KMS-11 (cell line): Measurements from ENCODE around the gene MAF.

Source experiments
- H2AFZ ChIP-seq: fragments of 200-600 bp; sonication (generic); 2 replicates; pipeline ENCODE4 v1.6.1; 2016; ENCODE audit warnings: antibody characterized with exemption, mixed run types, low read depth
- H3K27ac ChIP-seq: fragments of 200-600 bp; sonication (generic); 2 replicates; pipeline ENCODE4 v1.6.1; 2016; ENCODE audit warnings: mild to moderate bottlenecking, mixed run types
- H3K27me3 ChIP-seq: fragments of 200-600 bp; sonication (generic); 2 replicates; pipeline ENCODE4 v1.6.1; 2017; ENCODE audit warnings: mild to moderate bottlenecking, low read depth, mixed run types, moderate library complexity; ENCODE audit not compliant: insufficient read depth
- H3K36me3 ChIP-seq: fragments of 200-600 bp; sonication (generic); 2 replicates; pipeline ENCODE4 v1.6.1; 2017; ENCODE audit warnings: mild to moderate bottlenecking, mixed run types; ENCODE audit not compliant: insufficient read depth
- H3K4me1 ChIP-seq: fragments of 200-600 bp; sonication (generic); 2 replicates; pipeline ENCODE4 v1.6.1; 2016; ENCODE audit warnings: mild to moderate bottlenecking, low read depth, mixed run types; ENCODE audit not compliant: poor library complexity, severe bottlenecking
- H3K4me2 ChIP-seq: fragments of 200-600 bp; sonication (generic); 2 replicates; pipeline ENCODE4 v1.7.0; 2016; ENCODE audit warnings: mild to moderate bottlenecking, mixed run types
- H3K4me3 ChIP-seq: fragments of 200-600 bp; sonication (generic); IDR thresholded peaks from 2 replicates; pipeline ENCODE4 v1.6.1; 2017; ENCODE audit warnings: low read depth, low read length, mixed read lengths; ENCODE audit not compliant: insufficient read depth
- H3K79me2 ChIP-seq: fragments of 200-600 bp; sonication (generic); 2 replicates; pipeline ENCODE4 v1.6.1; 2016; ENCODE audit warnings: low read depth, mixed run types; ENCODE audit not compliant: insufficient read depth
- H3K9ac ChIP-seq: fragments of 200-600 bp; sonication (generic); 2 replicates; pipeline ENCODE4 v1.6.1; 2016; ENCODE audit warnings: mild to moderate bottlenecking, mixed run types
- H4K20me1 ChIP-seq: fragments of 200-600 bp; sonication (generic); 2 replicates; pipeline ENCODE4 v1.6.1; 2016; ENCODE audit warnings: mild to moderate bottlenecking, mixed run types; ENCODE audit not compliant: insufficient read depth
- TF ChIP-seq, protein P1 (sequence below): fragments of 200-600 bp; sonication (generic); conservative IDR thresholded peaks from 2 replicates; pipeline ENCODE4 v1.6.1; 2017; ENCODE audit warnings: low read depth, mild to moderate bottlenecking, antibody characterized with exemption, low read length, moderate library complexity, mixed read lengths

MAF gene

DNA sequence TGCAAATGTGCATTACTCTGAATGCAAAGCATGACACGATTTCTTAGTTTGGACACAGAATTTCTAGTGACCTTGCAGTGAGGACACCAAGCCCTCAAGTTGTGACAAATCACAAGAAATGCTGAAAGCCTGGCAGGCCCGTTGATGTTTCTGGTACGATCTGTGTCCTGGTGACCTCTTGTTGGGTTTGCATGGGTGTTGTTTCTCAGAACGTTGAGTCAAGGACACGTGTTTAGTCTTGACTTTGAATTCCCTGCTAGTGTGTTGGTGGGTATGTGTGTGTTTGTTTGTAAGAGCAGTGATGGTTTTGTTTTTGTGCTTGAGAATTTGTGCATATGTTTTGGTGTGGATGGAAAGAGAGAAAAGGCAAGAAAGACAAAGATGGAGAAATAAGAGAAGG is 37.8 kb upstream of the MAF start:
- no peak overlapping the region for H2AFZ ChIP-seq
- TF ChIP-seq, protein P1, sequence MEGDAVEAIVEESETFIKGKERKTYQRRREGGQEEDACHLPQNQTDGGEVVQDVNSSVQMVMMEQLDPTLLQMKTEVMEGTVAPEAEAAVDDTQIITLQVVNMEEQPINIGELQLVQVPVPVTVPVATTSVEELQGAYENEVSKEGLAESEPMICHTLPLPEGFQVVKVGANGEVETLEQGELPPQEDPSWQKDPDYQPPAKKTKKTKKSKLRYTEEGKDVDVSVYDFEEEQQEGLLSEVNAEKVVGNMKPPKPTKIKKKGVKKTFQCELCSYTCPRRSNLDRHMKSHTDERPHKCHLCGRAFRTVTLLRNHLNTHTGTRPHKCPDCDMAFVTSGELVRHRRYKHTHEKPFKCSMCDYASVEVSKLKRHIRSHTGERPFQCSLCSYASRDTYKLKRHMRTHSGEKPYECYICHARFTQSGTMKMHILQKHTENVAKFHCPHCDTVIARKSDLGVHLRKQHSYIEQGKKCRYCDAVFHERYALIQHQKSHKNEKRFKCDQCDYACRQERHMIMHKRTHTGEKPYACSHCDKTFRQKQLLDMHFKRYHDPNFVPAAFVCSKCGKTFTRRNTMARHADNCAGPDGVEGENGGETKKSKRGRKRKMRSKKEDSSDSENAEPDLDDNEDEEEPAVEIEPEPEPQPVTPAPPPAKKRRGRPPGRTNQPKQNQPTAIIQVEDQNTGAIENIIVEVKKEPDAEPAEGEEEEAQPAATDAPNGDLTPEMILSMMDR = no peak

DNA sequence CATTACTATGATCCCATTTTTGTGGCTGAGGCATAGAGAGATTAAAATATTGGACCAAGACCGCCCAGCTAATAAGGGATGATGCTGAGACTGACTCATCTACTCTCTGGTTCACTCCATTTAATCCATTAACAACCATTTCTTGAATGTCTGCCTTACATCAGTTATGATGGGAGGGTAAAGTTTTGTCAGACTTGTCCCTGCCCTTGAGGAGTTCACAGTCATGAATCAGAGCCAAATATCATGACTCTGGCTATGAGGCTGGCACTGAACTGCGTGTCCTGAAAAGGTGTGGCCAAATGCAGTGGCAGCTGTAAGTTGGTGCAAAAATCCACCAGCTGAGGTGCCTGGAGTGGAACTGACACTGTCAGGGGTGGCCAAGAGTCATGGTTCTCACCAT is 35.0 kb upstream of the MAF start:
- no peaks in the 10 kb centered on the region for H3K79me2 ChIP-seq
- H3K36me3 ChIP-seq = no peaks in the 10 kb centered on the region
- H3K4me3 ChIP-seq = no peak overlapping the region
- H3K4me2 ChIP-seq = no peak overlapping the region
- TF ChIP-seq, protein P1 = no peak
- H3K4me1 ChIP-seq = peaks cover 31% of the 10 kb centered on the region
- H3K9ac ChIP-seq = no peak overlapping the region
- no peaks in the 10 kb centered on the region for H4K20me1 ChIP-seq
- H3K27ac ChIP-seq = no peak overlapping the region
- H2AFZ ChIP-seq = no peak overlapping the region
- H3K27me3 ChIP-seq = no peaks in the 10 kb centered on the region

More for the DNA sequence above, 37.8 kb upstream of the MAF start:
- no peak overlapping the region for H3K4me3 ChIP-seq
- no peaks in the 10 kb centered on the region for H3K79me2 ChIP-seq
- H3K27me3 ChIP-seq = no peaks in the 10 kb centered on the region
- no peak overlapping the region for H3K27ac ChIP-seq
- no peak overlapping the region for H3K9ac ChIP-seq
- H3K4me1 ChIP-seq = peaks cover 7% of the 10 kb centered on the region
- no peak overlapping the region for H3K4me2 ChIP-seq
- no peaks in the 10 kb centered on the region for H3K36me3 ChIP-seq
- no peaks in the 10 kb centered on the region for H4K20me1 ChIP-seq

DNA sequence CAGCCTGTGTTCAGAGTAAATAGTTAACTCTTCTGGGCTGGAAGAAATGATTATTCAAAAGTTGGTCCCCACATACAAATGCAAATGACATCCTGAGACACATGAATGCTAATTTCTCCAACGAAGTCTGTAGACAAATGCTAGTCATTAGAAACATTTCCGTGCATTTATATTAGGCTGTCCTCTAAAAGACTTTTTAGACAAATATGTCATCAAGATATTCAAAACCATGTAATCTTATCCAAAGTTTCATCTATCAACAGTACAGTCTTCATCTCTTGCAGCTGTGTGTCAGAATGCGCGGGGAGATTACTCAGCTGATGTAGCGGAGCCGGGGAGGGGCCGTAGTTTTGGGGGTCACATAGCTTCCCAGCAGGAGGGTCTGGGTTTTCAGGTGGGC is 33.8 kb upstream of the MAF start:
- no peaks in the 10 kb centered on the region for H3K27me3 ChIP-seq
- H3K27ac ChIP-seq = no peak overlapping the region
- H2AFZ ChIP-seq = no peak overlapping the region
- H3K4me2 ChIP-seq = no peak overlapping the region
- peaks cover 34% of the 10 kb centered on the region for H3K4me1 ChIP-seq
- no peaks in the 10 kb centered on the region for H4K20me1 ChIP-seq
- TF ChIP-seq, protein P1 = no peak
- no peak overlapping the region for H3K9ac ChIP-seq
- H3K79me2 ChIP-seq = no peaks in the 10 kb centered on the region
- no peaks in the 10 kb centered on the region for H3K36me3 ChIP-seq
- no peak overlapping the region for H3K4me3 ChIP-seq

DNA sequence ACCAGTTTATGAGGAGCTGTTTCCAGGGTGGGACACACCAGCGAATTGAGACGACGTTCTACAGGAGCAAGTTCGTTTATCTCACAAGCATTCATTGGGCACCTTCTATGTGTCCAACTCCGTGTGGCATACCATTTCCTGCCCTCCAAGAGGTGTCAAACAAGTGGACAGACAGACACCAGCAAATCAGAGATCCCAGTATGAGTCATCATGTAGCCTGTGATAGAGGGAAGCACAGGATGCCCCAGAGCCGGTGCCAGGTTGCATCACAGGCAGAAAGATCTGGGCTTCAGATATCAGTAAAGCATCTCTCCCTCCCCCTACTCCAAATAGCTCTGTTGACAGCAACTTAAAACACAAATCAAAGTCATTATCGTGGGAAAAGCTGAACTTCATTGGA is 31.8 kb upstream of the MAF start:
- Histone ChIP-seq H3K27me3 (no peaks in the 10 kb centered on the region), H3K79me2 (no peaks in the 10 kb centered on the region), H3K4me2 (peak overlapping the region; percentile 30; the same call in 1 of the 2 replicates), H4K20me1 (no peaks in the 10 kb centered on the region), H3K36me3 (no peaks in the 10 kb centered on the region), H2AFZ (no peak overlapping the region), H3K4me1 (peaks cover 54% of the 10 kb centered on the region), H3K4me3 (no peak overlapping the region), H3K9ac (no peak overlapping the region), H3K27ac (no peak overlapping the region)
- TF ChIP-seq, protein P1 = no peak
